Subcutaneous adipose tissue (tissue), 4 donors: Measurements from ENCODE around the gene PHACTR2. TPM values are rescaled to one million over a fixed set of nuclear protein-coding genes. Genes with fewer than 3 reads are reported as not detected.

Source experiments
- total RNA-seq, 4 donors: library from RNA; depleted of rRNA; stranded (reverse); fragments of >200 nt; gene quantifications; one replicate each; pipeline ENCODE4 v1.1.0, GENCODE V29; 2016
- TF ChIP-seq, protein P1 (sequence below): fragments of 450-650 bp; IDR thresholded peaks from one replicate; pipeline ENCODE4 v1.5.1; 2016; ENCODE audit warnings: low read depth, mild to moderate bottlenecking, control low read depth, antibody characterized with exemption, moderate library complexity

The PHACTR2 gene
- total RNA-seq, 4 donors from 2014 or later, result 45.1 to 73.2 (median 52.8) TPM

DNA sequence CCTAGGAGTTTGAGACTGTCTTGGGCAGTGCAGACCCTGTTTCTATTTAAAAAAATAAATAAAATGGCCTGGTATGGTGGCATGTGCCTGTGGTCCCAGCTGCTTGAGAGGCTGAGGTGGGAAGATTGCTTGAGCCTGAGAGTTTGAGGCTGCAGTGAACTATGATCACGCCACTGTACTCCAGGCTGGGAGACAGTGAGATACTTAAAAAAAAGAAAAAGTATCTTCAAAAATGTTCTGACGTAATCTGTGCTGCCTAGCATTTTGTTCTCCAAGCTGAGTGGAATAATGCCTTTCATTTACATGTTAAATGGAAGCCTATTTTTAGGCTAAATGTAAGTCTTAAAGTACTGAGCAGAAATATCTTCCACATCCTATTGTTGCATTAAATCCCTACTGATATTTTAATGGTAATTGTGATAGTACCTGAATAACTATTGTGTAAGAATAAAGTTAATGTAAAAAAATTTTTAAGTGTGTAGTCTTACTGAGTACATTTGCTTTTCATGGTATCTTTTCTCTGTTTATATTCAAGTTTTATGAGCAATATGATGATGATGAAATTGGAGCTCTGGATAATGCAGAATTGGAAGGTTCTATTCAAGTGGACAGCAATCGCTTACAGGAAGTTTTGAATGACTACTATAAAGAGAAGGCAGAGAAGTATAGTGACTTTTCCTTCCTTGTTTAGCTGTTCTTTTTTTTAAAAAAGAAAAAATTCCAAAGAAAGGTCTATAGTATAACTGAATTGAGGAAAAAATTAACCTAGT lies 182.3 kb downstream of the PHACTR2 start:
- TF ChIP-seq, protein P1, sequence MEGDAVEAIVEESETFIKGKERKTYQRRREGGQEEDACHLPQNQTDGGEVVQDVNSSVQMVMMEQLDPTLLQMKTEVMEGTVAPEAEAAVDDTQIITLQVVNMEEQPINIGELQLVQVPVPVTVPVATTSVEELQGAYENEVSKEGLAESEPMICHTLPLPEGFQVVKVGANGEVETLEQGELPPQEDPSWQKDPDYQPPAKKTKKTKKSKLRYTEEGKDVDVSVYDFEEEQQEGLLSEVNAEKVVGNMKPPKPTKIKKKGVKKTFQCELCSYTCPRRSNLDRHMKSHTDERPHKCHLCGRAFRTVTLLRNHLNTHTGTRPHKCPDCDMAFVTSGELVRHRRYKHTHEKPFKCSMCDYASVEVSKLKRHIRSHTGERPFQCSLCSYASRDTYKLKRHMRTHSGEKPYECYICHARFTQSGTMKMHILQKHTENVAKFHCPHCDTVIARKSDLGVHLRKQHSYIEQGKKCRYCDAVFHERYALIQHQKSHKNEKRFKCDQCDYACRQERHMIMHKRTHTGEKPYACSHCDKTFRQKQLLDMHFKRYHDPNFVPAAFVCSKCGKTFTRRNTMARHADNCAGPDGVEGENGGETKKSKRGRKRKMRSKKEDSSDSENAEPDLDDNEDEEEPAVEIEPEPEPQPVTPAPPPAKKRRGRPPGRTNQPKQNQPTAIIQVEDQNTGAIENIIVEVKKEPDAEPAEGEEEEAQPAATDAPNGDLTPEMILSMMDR, result no peak

- TF ChIP-seq, protein P1, result no peak
Observed at GRCh38 chr6:143863771-143864170, 186.0 kb downstream of the PHACTR2 start.

DNA sequence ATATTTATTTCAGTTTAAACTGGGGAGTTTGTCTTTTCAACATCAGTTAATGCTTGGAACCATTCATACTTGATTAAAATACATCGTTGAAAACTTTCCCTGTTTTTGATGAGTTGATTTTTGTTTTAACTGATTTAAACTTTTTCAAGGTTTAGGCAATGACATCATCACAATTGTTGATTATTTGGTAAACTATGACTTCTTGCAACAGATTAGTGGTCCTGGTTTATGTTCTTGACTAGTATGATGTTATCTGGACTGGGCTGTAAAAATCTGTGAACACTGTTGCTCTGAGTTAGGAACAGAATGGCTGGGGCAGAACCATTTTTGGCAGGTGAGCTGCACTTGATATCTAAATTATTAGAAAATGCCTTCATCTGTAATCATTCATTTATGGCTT lies 186.5 kb downstream of the PHACTR2 start, which contains the start of gene ZC2HC1B:
Gene ZC2HC1B (plus strand): TSS at position 241 of the 400 bp plus-strand sequence. CDS start 66 bp downstream, at position 307.
- TF ChIP-seq, protein P1, result no peak

GRCh38 chr6:143867236-143867635 lies 189.5 kb downstream of the PHACTR2 start:
- TF ChIP-seq, protein P1, result no peak

DNA sequence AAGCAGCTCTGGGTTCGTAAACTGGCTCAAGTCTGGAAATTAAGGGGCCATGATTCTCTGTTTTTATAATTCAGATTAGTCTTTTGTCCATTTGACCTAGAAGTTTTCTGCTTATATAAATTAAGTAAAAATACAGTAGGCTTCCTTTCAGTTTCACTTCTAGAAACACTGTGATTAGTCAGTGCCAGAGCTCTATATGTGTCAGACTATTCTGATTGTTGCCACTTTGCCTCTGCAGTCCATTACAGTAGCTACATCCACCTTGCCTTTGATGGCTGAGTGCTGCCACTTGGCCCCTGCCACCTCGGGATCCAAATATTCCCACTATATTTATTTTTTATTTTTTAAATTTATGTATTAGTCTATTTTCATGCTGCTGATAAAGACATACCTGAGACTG lies 194.4 kb downstream of the PHACTR2 start:
- TF ChIP-seq, protein P1, result no peak

GRCh38 chr6:143877584-143878271 lies 200.0 kb downstream of the PHACTR2 start:
- TF ChIP-seq, protein P1, result no peak

DNA sequence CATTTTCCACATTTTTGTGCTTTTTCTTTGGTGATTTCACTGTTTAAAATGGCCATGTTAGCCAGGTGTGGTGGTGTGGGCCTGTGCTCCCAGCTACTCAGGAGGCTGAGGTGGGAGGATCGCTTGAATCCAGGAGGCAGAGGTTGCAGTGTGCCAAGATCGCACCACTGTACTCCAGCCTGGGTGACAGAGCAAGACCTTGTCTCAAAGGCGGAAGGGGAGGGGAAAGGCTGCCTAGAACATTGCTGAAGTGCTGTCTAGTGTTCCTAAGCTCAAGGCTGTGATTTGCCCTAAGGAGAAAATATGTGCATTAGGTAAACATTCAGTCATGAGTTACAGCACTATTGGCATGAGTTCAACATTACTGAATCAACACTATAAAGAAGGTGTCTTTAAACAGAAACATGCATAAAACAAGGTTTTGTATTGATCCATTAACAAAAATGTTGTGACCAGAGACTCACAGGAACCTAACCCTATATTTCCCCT lies 200.6 kb downstream of the PHACTR2 start:
- TF ChIP-seq, protein P1, result no peak
